ENCODE measurements around the gene SELENOT. TPM values are rescaled to one million over a fixed set of nuclear protein-coding genes. Genes with fewer than 3 reads are reported as not detected.

SELENOT gene
- total RNA-seq, 1 experiment from 2014 or later, result 176 TPM

- in situ Hi-C loops (cut with HindIII; ENCODE audit: low pct_unique_long_range_greater_than_20kb, low sequenced_read_pairs), result no loop called here
- DNase-seq (ENCODE audit: low read depth, low spot score), result no peak
Observed at GRCh38 chr3:150635076-150635475, 32.0 kb downstream of the SELENOT start.

DNA sequence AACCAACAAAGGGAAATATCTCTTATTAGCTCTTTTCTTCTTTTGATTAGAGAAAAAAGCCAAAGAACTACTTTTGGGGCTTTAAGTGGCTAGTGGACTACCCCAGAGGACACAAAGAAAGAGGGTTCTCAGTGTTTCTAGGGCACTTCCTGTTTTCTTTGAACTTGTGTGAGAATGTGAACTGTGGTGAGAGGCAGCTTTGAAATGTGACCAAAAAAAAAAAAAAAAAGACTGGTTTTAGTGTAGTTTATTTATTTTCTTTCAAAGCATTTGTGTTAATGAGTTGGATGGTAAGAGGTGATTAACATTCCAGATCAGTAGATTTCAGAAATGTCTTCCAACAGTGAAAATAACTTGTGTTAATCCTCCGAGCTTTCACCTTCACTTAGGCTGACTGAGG lies 32.4 kb downstream of the SELENOT start:
- in situ Hi-C loops (cut with HindIII; ENCODE audit: low pct_unique_long_range_greater_than_20kb, low sequenced_read_pairs), result no loop called here
- DNase-seq (ENCODE audit: low read depth, low spot score), result no peak

DNA sequence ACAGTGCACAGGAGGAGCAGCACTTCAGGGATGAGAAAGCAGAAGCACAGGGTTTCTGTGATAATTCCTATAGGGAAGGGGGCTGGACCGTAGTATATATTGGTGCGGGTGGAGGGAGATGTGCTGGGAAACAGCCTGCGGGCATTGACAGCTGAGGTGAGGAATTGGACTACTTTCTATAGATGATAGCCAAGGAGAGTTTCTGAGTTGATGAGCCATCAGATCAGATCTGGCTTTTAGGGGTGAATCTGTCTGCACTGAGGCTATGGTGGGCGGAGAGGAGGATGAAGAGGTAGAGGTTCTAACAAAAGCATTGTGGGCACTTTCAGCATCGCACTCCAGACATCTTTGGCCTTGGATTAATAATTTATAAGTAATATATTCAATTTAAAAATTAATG lies 33.1 kb downstream of the SELENOT start:
- no peak for DNase-seq (ENCODE audit: low read depth, low spot score)
- in situ Hi-C loops (cut with HindIII; ENCODE audit: low pct_unique_long_range_greater_than_20kb, low sequenced_read_pairs), result no loop called here

DNA sequence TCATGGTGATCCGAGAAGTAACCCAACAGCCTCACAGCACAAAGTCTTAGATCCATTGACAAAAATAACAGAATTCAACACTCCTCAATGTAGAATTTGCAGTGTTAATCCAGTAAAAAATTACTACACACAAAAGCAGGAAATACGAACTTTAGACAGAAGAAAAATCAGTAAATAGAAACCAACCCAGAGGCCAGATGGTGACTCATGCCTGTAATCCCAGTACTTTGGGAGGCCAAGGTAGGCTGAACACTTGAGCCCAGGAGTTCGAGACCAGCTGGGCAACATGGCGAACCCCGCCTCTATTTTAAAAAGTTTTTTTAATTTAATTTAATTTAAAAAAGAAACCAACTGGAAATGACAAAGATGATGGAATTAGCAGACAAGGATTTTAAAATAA lies 36.1 kb downstream of the SELENOT start:
- in situ Hi-C loops (cut with HindIII; ENCODE audit: low pct_unique_long_range_greater_than_20kb, low sequenced_read_pairs), result no loop called here
- DNase-seq (ENCODE audit: low read depth, low spot score), result no peak

GRCh38 chr3:150640256-150640655 lies 37.1 kb downstream of the SELENOT start:
- no peak for DNase-seq (ENCODE audit: low read depth, low spot score)
- in situ Hi-C loops (cut with HindIII; ENCODE audit: low pct_unique_long_range_greater_than_20kb, low sequenced_read_pairs), result no loop called here

GRCh38 chr3:150653110-150653561 lies 50.0 kb downstream of the SELENOT start:
- in situ Hi-C loops (cut with HindIII; ENCODE audit: low pct_unique_long_range_greater_than_20kb, low sequenced_read_pairs), result no loop called here
- DNase-seq (ENCODE audit: low read depth, low spot score), result no peak

- in situ Hi-C loops (cut with HindIII; ENCODE audit: low pct_unique_long_range_greater_than_20kb, low sequenced_read_pairs), result no loop called here
- no peak for DNase-seq (ENCODE audit: low read depth, low spot score)
Observed at GRCh38 chr3:150656316-150656715, 53.2 kb downstream of the SELENOT start.

- no peak for DNase-seq (ENCODE audit: low read depth, low spot score)
- in situ Hi-C loops (cut with HindIII; ENCODE audit: low pct_unique_long_range_greater_than_20kb, low sequenced_read_pairs), result no loop called here
Observed at GRCh38 chr3:150662410-150663200, 59.5 kb downstream of the SELENOT start.

GRCh38 chr3:150663461-150663860 lies 60.3 kb downstream of the SELENOT start:
- in situ Hi-C loops (cut with HindIII; ENCODE audit: low pct_unique_long_range_greater_than_20kb, low sequenced_read_pairs), result no loop called here

GRCh38 chr3:150666167-150666566 lies 63.0 kb downstream of the SELENOT start:
- in situ Hi-C loops (cut with HindIII; ENCODE audit: low pct_unique_long_range_greater_than_20kb, low sequenced_read_pairs), result no loop called here
- no peak for DNase-seq (ENCODE audit: low read depth, low spot score)

More at GRCh38 chr3:150663461-150663860, 60.3 kb downstream of the SELENOT start:
- DNase-seq (ENCODE audit: low read depth, low spot score), result no peak

GRCh38 chr3:150673966-150674365 lies 70.8 kb downstream of the SELENOT start:
- in situ Hi-C loops (cut with HindIII; ENCODE audit: low pct_unique_long_range_greater_than_20kb, low sequenced_read_pairs), result no loop called here
- no peak for DNase-seq (ENCODE audit: low read depth, low spot score)

DNA sequence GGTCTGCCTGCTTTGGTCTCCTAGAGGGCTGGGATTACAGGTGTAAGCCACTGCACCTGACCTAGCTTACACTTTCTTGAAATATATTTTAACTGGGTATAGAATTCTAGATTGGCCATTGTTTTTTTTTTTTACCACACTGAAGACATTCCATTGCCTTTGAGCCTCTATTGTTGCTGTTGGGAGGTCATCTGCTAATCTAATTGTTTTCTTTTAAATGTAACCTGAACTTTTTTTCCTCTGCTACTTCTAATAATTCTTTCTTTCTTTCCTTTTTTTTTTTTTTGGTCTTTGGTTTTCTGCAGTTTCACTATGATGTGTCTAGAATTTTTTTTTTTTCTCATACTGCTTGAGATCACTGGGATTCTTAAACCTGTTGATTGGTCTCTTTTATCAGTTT lies 72.5 kb downstream of the SELENOT start:
- in situ Hi-C loops (cut with HindIII; ENCODE audit: low pct_unique_long_range_greater_than_20kb, low sequenced_read_pairs), result no loop called here
- no peak for DNase-seq (ENCODE audit: low read depth, low spot score)

Other genes starting within 250 kb of the SELENOT start
- gene TSC22D2, start 195.0 kb upstream of the SELENOT start, total RNA-seq (2014; rRNA removed; shearing (Covaris generic)), result 6.3 and 9.0 TPM in 2 replicates
- gene SERP1, start 56.8 kb upstream of the SELENOT start, total RNA-seq (2014; rRNA removed; shearing (Covaris generic)), result 72.6 and 89.6 TPM in 2 replicates
- gene EIF2A, start 56.5 kb upstream of the SELENOT start, total RNA-seq (2014; rRNA removed; shearing (Covaris generic)), result 174 and 200 TPM in 2 replicates
- gene ERICH6, start 100.6 kb downstream of the SELENOT start, total RNA-seq (2014; rRNA removed; shearing (Covaris generic)), result not detected in 2 replicates
- 19.5 and 22.1 TPM in 2 replicates for gene SIAH2, start 159.8 kb downstream of the SELENOT start, total RNA-seq (2014; rRNA removed; shearing (Covaris generic))

Data from SK-MEL-5 (cell line).